HEK293 (cell line): ENCODE data around the gene DOK5.

Experiments
- CTCF ChIA-PET: fragments of 350-600 bp; formaldehyde crosslinking; extraction: SDS; loops from one replicate; lab custom pipeline; 2021; ENCODE audit warnings: antibody characterized with exemption; lab: Yijun Ruan, JAX
- POLR2A ChIA-PET: fragments of 300-600 bp; formaldehyde crosslinking; extraction: SDS; loops from one replicate; lab custom pipeline; 2020; ENCODE audit warnings: antibody characterized with exemption, inconsistent platforms; lab: Yijun Ruan, JAX
- H3K27ac ChIP-seq: fragments of 200-500 bp; sonication (Bioruptor generic); 2 replicates; pipeline ENCODE4 v1.5.1; 2014; ENCODE audit warnings: low read depth, low read length, control low read depth, inconsistent platforms; ENCODE audit errors: extremely low read depth
- H3K36me3 ChIP-seq, 2 experiments: fragments of 200-500 bp in 1 of 2; sonication (Bioruptor generic) in 1 of 2; 1 replicate in 1 of 2; 2 replicates in 1 of 2; pipeline ENCODE4 v1.5.1; 2014 to 2017; ENCODE audit warnings: inconsistent platforms in 2 of 2, low read length in 2 of 2; ENCODE audit not compliant: control insufficient read depth in 2 of 2, insufficient read depth in 1 of 2
- H3K4me1 ChIP-seq: fragments of 200-500 bp; sonication (Bioruptor generic); 2 replicates; pipeline ENCODE4 v1.5.1; 2014; ENCODE audit warnings: mild to moderate bottlenecking, low read length, inconsistent platforms; ENCODE audit not compliant: control insufficient read depth, insufficient read depth
- H3K4me3 ChIP-seq: 2 replicates; pipeline ENCODE4 v1.5.1; 2011; ENCODE audit warnings: low read depth, mild to moderate bottlenecking, control low read depth, low read length, moderate library complexity
- H3K9me3 ChIP-seq: fragments of 200-500 bp; sonication (Bioruptor generic); 2 replicates; pipeline ENCODE4 v1.5.1; 2014; ENCODE audit warnings: low read depth, low read length, inconsistent platforms; ENCODE audit not compliant: control insufficient read depth, insufficient read depth
- BCL11B ChIP-seq: fragments of 450-650 bp; formaldehyde crosslinking; IDR thresholded peaks from 2 replicates; pipeline ENCODE4 v1.5.1; 2016; ENCODE audit warnings: low read depth, missing biosample characterization, missing genetic modification characterization
- ELK4 ChIP-seq: IDR thresholded peaks from 2 replicates; pipeline ENCODE4 v1.6.1; 2011; ENCODE audit warnings: mild to moderate bottlenecking, low read depth, low read length, borderline replicate concordance
- MEIS1 ChIP-seq: sonication (generic); formaldehyde crosslinking; IDR thresholded peaks from 2 replicates; pipeline ENCODE4 v1.8.1; 2022; ENCODE audit warnings: missing genetic modification reagents, mild to moderate bottlenecking, borderline replicate concordance
- OSR2 ChIP-seq: fragments of 450-650 bp; formaldehyde crosslinking; IDR thresholded peaks from 2 replicates; pipeline ENCODE4 v1.5.1; 2016; ENCODE audit warnings: missing biosample characterization, missing genetic modification characterization
- SALL2 ChIP-seq: fragments of 450-650 bp; formaldehyde crosslinking; IDR thresholded peaks from 2 replicates; pipeline ENCODE4 v1.5.0; 2017; ENCODE audit warnings: missing biosample characterization, mild to moderate bottlenecking, missing genetic modification characterization, borderline replicate concordance
- SP3 ChIP-seq: fragments of 450-650 bp; formaldehyde crosslinking; IDR thresholded peaks from 2 replicates; pipeline ENCODE4 v1.5.1; 2016; ENCODE audit warnings: missing biosample characterization, missing genetic modification characterization
- ZFP37 ChIP-seq: fragments of 450-650 bp; formaldehyde crosslinking; IDR thresholded peaks from 2 replicates; pipeline ENCODE4 v1.5.1; 2016; ENCODE audit warnings: missing biosample characterization, missing genetic modification characterization
- ZNF169 ChIP-seq: fragments of 450-650 bp; formaldehyde crosslinking; IDR thresholded peaks from 2 replicates; pipeline ENCODE4 v1.5.1; 2016; ENCODE audit warnings: missing biosample characterization, missing genetic modification characterization
- ZNF223 ChIP-seq: fragments of 450-650 bp; formaldehyde crosslinking; IDR thresholded peaks from 2 replicates; pipeline ENCODE4 v1.5.1; 2016; ENCODE audit warnings: missing biosample characterization, missing genetic modification characterization
- ZNF350 ChIP-seq: fragments of 450-650 bp; formaldehyde crosslinking; IDR thresholded peaks from 2 replicates; pipeline ENCODE4 v1.5.0; 2017; ENCODE audit warnings: missing biosample characterization, mild to moderate bottlenecking, missing genetic modification characterization
- ZNF362 ChIP-seq: fragments of 450-650 bp; formaldehyde crosslinking; IDR thresholded peaks from 2 replicates; pipeline ENCODE4 v1.5.1; 2016; ENCODE audit warnings: missing biosample characterization, missing genetic modification characterization
- ZNF513 ChIP-seq: fragments of 450-650 bp; IDR thresholded peaks from 2 replicates; pipeline ENCODE4 v1.5.1; 2018; ENCODE audit warnings: missing biosample characterization, missing genetic modification characterization
- ZNF529 ChIP-seq: fragments of 450-650 bp; formaldehyde crosslinking; IDR thresholded peaks from 2 replicates; pipeline ENCODE4 v1.5.1; 2017; ENCODE audit warnings: missing genetic modification characterization, missing biosample characterization; ENCODE audit not compliant: insufficient replicate concordance
- ZNF548 ChIP-seq: fragments of 450-650 bp; formaldehyde crosslinking; IDR thresholded peaks from 2 replicates; pipeline ENCODE4 v1.5.1; 2016; ENCODE audit warnings: missing biosample characterization, missing genetic modification characterization
- ZNF549 ChIP-seq: fragments of 450-650 bp; IDR thresholded peaks from 2 replicates; pipeline ENCODE4 v1.5.1; 2018; ENCODE audit warnings: missing biosample characterization, missing genetic modification characterization, mild to moderate bottlenecking, inconsistent platforms, moderate library complexity
- ZNF558 ChIP-seq: fragments of 450-650 bp; formaldehyde crosslinking; IDR thresholded peaks from 2 replicates; pipeline ENCODE4 v1.5.1; 2016; ENCODE audit warnings: missing biosample characterization, missing genetic modification characterization
- ZNF585B ChIP-seq: fragments of 450-650 bp; formaldehyde crosslinking; IDR thresholded peaks from 2 replicates; pipeline ENCODE4 v1.5.1; 2016; ENCODE audit warnings: missing biosample characterization, missing genetic modification characterization
- ZNF654 ChIP-seq: fragments of 450-650 bp; formaldehyde crosslinking; IDR thresholded peaks from 2 replicates; pipeline ENCODE4 v1.5.1; 2016; ENCODE audit warnings: low read depth, missing biosample characterization, missing genetic modification characterization
- ZNF791 ChIP-seq: fragments of 450-650 bp; formaldehyde crosslinking; IDR thresholded peaks from 2 replicates; pipeline ENCODE4 v1.5.1; 2016; ENCODE audit warnings: missing biosample characterization, missing genetic modification characterization
- TF ChIP-seq, protein P1 (sequence below): fragments of 450-650 bp; IDR thresholded peaks from 2 replicates; pipeline ENCODE4 v1.5.1; 2018; ENCODE audit warnings: missing biosample characterization, mild to moderate bottlenecking, missing genetic modification characterization
- TF ChIP-seq, protein P2 (sequence below): fragments of 450-650 bp; formaldehyde crosslinking; IDR thresholded peaks from 2 replicates; pipeline ENCODE4 v1.5.1; 2016; ENCODE audit warnings: missing biosample characterization, missing genetic modification characterization

DOK5 gene

DNA sequence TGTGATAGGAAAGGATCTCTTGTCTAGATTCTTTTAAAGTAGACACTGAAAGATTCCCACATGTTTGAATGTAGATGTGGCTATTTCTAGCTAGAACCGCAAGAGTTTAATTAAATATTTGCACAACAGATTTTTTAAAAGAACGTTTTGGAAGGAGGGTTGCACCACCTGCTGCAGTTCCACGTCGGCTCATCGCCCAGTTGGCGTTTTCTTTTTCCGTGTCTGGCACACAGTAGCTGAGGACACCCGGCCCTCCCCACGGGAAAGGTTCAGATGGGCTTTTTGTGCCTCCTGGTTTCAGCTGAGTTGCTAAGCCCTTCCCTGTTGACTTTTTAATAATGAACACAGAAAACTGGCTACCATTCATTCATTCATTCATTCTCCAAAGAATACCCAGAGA lies 41.8 kb upstream of the DOK5 start:
- Histone ChIP-seq H3K27ac (no peak overlapping the region), H3K9me3 (no peaks in the 10 kb centered on the region), H3K4me1 (no peaks in the 10 kb centered on the region), H3K4me3 (no peak overlapping the region), H3K36me3 (no peaks in the 10 kb centered on the region)
- ChIA-PET CTCF (interaction anchor here (0.6 kb wide), 1 partner anchor 211 kb away, joined by 4 read pairs; no protein-coding TSS in a partner anchor), POLR2A (no interaction called here)
- no peak for TF ChIP-seq ZNF223 (tag by site-specific recombination)
- no peak for TF ChIP-seq ZNF549 (tag by site-specific recombination)
- no peak for TF ChIP-seq ZNF654 (tag by site-specific recombination)
- no peak for TF ChIP-seq OSR2
- no peak for TF ChIP-seq ZNF558 (tag by site-specific recombination)
- TF ChIP-seq BCL11B, result no peak
- no peak for TF ChIP-seq ZNF169 (tag by site-specific recombination)
- TF ChIP-seq ZNF362 (tag by site-specific recombination), result no peak
- TF ChIP-seq ELK4, result no peak
- TF ChIP-seq ZFP37, result no peak
- no peak for TF ChIP-seq MEIS1 (CRISPR knock-in tag)
- no peak for TF ChIP-seq ZNF513 (tag by site-specific recombination)

GRCh38 chr20:54434196-54434595 lies 41.2 kb upstream of the DOK5 start:
- CTCF ChIA-PET, result no interaction called here
- H3K36me3 ChIP-seq, result no peaks in the 10 kb centered on the region
- POLR2A ChIA-PET, result no interaction called here
- no peak overlapping the region for H3K4me3 ChIP-seq
- TF ChIP-seq SALL2 (tag by site-specific recombination), result no peak
- no peak for TF ChIP-seq ZNF350 (tag by site-specific recombination)
- TF ChIP-seq BCL11B, result no peak
- no peak for TF ChIP-seq ZNF585B
- TF ChIP-seq SP3 (tag by site-specific recombination), result no peak
- no peak for TF ChIP-seq ZNF548 (tag by site-specific recombination)
- TF ChIP-seq, protein P1, sequence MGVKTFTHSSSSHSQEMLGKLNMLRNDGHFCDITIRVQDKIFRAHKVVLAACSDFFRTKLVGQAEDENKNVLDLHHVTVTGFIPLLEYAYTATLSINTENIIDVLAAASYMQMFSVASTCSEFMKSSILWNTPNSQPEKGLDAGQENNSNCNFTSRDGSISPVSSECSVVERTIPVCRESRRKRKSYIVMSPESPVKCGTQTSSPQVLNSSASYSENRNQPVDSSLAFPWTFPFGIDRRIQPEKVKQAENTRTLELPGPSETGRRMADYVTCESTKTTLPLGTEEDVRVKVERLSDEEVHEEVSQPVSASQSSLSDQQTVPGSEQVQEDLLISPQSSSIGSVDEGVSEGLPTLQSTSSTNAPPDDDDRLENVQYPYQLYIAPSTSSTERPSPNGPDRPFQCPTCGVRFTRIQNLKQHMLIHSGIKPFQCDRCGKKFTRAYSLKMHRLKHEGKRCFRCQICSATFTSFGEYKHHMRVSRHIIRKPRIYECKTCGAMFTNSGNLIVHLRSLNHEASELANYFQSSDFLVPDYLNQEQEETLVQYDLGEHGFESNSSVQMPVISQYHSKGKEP (tag by site-specific recombination), result no peak
- TF ChIP-seq, protein P2, sequence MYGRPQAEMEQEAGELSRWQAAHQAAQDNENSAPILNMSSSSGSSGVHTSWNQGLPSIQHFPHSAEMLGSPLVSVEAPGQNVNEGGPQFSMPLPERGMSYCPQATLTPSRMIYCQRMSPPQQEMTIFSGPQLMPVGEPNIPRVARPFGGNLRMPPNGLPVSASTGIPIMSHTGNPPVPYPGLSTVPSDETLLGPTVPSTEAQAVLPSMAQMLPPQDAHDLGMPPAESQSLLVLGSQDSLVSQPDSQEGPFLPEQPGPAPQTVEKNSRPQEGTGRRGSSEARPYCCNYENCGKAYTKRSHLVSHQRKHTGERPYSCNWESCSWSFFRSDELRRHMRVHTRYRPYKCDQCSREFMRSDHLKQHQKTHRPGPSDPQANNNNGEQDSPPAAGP (tag by site-specific recombination), result no peak
- no peak for TF ChIP-seq ZNF529 (tag by site-specific recombination)
- TF ChIP-seq ZNF791 (tag by site-specific recombination), result no peak
- no peaks in the 10 kb centered on the region for H3K4me1 ChIP-seq
- no peaks in the 10 kb centered on the region for H3K9me3 ChIP-seq
- H3K27ac ChIP-seq, result no peak overlapping the region
